ENCODE measurements around the gene KCNMB1.
A peak's percentile ranks its signal among the peaks of the same experiment; 100 is the strongest.

The KCNMB1 gene

DNA sequence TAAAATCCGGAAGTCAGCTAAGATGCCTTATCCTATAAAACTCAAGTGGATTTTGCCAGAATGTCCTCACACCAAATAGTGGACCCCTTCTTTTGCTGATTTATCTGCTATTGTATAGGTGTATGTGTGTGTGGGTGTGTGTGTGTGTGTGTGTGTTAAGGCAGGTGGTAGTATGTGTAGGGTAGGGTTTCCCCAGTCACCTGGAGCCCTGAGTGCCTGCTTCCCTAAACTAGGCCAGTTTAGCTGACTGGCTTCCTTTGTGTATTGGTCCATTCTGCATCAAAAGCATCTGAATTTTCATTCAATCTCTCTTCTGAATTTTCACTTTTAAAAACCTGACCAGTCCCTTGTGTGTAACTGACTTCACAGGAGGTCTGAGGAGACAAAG lies 49.4 kb downstream of the KCNMB1 start:
- no peak for DNase-seq (ENCODE audit: low spot score)

DNA sequence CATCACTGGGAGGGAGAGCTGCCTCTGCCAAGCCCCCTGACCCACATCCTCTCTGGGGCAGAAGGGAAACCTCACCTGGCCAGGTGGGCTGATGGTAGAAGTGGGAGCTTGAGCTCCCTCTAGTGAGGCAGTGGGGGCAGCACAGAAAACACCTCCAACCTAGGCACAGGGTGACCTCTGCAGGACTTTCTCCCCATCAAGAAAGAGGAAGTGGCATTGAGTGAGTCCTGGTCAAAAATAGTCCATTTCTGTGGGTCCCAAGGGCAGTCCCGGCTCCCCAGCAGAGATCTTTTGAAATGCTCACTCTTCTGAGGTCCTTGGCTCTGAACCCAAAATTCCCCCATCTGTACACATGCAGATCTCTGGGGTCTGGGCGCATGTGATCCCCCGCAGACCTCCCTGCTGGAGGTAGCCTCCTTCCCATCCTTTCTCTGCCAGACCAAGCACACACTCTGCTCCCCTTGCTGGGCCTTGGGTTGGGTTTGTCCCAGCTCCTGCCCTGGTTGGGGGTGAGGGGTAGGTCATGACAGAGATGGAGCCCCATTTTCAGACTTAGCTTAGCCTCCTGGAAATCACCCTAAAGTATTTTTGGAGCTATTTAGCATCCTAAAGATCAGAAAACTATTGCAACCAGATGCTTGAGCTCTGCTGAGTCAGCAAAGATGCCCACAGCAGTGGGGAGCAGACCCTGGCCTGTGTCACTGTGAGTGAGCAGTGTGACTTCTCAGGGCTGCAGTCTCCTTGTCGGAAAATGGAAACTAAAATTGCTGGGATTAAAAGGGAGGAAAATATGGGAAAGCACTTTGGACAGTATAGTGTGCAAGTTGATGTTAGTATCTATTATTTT lies 50.0 kb downstream of the KCNMB1 start:
- DNase-seq (ENCODE audit: low spot score): peak; percentile 18

GRCh38 chr5:170338291-170338690 lies 50.9 kb downstream of the KCNMB1 start:
- DNase-seq (ENCODE audit: low spot score): no peak

GRCh38 chr5:170337045-170337733 lies 52.0 kb downstream of the KCNMB1 start:
- no peak for DNase-seq (ENCODE audit: low spot score)

DNA sequence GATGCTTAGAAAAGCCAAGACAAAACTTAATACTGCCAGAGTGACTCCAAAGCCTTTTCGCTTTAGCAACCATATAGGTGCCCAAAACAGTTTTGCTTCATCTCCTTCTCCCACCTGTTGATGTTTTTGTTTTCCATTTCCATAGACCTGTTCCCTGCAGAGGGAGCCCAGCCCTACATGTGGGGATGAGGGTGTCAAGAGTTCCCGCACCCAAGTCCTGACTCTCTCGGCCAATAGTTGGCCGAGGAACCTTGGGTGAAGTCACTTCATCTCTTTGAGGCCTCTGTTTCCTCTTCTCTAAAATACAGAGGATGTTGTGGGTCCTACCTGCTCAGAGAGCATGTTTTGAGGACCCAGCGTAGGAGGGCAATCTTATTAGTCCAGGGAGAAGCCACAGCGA lies 53.1 kb downstream of the KCNMB1 start:
- DNase-seq (ENCODE audit: low spot score): no peak

DNA sequence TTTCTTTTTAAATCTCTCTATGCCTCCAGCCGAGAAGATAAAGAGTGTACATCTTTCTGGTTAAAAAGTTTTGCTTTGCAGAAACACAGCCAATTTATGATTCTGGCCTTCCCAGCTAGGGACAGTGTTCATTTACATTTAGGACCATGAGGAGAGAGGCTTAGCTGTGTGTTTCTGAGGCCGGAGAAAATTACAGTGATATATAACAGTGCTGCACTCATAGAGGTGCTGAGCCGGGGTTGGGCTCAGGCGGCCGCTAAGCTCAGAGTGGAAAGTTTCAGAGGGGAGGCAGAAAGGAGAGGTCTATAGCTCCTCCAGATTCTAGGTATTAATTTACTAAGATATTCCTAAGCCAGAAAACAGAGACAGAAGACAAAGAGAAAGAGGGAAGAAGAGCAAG lies 54.5 kb downstream of the KCNMB1 start:
- no peak for DNase-seq (ENCODE audit: low spot score)

DNA sequence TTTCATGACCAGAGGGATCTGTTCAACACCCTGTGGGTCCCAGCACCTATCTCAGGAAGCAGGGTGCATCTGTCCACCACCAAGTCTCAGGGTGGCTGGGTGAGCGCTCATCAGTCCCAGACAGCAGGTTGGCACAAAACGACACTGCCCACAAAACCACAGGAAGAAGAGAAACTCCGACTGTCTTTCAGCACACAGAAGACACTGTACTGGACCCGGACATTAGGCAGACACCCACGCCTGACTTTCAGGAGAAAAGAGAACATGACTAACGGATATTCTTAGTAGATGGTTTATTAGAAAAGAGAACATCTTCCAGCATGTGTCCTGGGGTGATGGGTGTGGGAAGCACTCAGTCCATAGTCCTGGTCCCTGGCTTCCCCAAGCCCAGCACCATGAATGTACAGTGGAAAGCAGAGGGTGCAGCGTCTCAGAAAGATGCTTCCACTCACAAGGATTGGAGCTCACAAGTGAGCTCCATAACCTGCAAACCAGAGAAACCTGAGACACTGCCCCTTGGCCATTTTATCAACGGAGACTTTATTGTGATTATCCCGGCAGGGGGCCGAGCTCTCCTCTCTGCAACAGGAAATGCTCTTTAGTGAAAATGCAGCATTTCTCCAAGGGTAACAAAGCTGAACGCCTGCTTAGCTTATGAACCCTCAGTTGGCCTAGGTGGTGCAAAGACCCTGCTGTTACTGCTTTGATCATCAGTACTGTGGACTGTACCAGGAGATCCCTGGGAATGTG lies 55.8 kb downstream of the KCNMB1 start:
- DNase-seq (ENCODE audit: low spot score): peak; percentile 38

GRCh38 chr5:170332058-170332457 lies 57.1 kb downstream of the KCNMB1 start:
- DNase-seq (ENCODE audit: low spot score): peak; percentile 9

- DNase-seq (ENCODE audit: low spot score): no peak
Measured at GRCh38 chr5:170330568-170331054, 58.6 kb downstream of the KCNMB1 start.

- DNase-seq (ENCODE audit: low spot score): no peak
Measured at GRCh38 chr5:170329524-170329923, 59.6 kb downstream of the KCNMB1 start.

DNA sequence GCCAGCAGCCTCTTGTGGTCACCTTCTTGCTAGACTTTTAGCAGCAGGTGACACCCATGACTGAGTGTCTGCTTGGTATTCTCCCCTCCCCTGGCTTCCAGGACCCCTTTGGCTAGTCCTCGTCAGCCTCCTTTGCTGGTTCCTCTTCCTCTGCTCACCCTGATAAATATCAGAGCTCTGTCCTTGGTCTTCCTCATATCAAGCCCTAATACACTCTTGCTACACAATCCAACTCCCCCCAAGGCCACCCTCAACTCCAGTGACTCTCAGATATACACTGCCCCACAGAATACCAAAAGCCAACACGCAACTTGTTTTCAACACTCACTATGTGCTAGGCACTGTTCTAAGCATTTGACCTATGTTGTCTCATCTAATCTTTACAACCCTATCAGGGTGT lies 61.3 kb downstream of the KCNMB1 start:
- DNase-seq (ENCODE audit: low spot score): no peak

- no peak for DNase-seq (ENCODE audit: low spot score)
Measured at GRCh38 chr5:170327168-170327567, 62.0 kb downstream of the KCNMB1 start.

Data from left forelimb (tissue), 1 donor.